ENCODE data around the gene NPIPA8.
"Not testable (repeated sequence)": the region's sequence is repeated elsewhere in the genome, so short reads cannot be mapped to it uniquely, and the experiment has no call there.

Gene NPIPA8

GRCh38 chr16:18276756-18277155 lies 59.8 kb downstream of the NPIPA8 start:
- not testable (repeated sequence) for DNase-seq (ENCODE audit: low read depth)

GRCh38 chr16:18270171-18270570 lies 66.4 kb downstream of the NPIPA8 start:
- DNase-seq (ENCODE audit: low read depth): not testable (repeated sequence)

All from HS-5 (cell line).